UCSD-AML1 (cell line): ENCODE data around the gene TBC1D23.
"Not testable (repeated sequence)": the region's sequence is repeated elsewhere in the genome, so short reads cannot be mapped to it uniquely, and the experiment has no call there.

Experiments
- DNase-seq: peaks from one replicate; lab custom pipeline; 2025; ENCODE audit not compliant: unreplicated experiment; lab: John Stamatoyannopoulos, UW

TBC1D23 gene

DNA sequence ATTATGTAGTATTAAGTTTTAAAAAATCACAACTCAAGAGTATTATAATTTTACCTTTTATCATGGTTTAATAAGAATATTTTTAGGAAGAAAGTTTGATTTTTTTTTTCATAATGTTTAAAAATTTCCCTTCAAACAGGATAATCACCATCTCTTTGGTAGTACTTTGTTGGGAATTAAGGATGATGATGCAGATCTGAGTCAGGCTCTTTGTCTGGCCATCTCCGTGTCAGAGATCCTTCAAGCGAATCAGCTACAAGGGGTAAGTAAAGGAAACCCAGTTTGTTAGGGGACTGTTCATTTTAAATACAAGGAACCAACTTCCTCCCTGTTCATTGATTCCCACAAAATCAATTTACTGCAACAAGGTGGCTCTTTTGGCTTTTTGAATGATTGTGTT lies 37.0 kb downstream of the TBC1D23 start:
- no peak for DNase-seq

DNA sequence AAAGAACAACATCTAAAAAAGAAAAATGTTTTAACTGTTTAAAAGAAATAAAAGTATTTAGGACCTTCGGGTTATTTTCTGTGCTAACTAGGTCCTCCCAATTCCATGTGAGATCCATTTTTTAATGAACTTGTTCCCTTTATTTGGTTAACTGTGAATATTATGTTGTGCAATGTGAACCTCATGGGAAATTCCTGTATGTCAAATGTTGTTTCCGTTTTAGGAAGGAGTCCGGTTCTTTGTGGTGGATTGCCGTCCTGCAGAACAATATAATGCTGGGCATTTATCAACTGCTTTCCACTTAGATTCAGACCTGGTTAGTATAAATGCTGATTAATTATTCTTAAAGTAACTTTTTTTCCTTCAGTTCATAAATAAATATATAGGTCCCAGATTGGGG lies 38.2 kb downstream of the TBC1D23 start:
- no peak for DNase-seq

DNA sequence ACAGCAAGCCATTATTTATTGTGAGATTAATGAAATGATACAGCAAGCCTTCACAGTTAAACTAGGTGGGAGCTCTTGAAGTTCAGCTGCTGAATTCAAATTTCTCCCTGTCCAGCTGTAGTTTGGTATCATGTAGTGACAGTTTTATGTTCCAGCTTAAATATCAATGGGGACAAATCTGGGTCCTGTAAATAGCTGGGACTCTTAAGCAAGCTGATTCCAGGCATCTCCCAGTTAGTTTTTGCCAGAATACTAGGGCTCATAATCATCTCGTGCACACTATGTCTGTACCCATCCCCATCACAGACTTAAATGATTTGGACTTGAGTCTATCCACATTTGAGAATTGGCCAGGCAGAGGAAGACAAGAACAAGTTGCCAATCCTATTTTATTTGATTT lies 45.9 kb downstream of the TBC1D23 start:
- no peak for DNase-seq

DNA sequence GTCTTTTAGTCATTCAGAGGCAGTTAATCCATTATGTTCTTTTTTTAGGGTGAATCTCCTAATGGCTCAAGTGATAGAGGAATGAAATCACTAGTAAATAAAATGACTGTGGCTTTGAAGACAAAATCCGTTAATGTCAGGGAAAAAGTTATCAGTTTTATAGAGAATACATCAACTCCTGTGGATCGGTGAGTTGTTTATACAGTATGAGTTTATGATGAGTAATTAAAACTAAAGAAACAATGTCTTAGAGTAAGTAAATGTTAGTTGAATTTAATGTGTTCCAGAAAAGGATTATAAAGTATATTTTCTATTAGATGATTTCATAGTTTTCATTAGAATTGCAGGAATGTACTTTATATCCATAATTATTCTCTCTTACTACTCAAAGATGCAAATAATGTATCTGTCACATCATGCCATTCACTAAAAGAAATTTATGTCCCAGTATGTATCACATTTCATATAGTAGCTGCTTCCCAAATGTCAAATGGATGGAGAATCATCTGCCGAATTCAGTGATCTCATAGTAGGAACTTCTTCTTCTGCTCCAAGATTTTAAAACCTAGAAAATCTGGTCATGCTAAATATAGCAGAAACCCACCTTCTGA lies 49.7 kb downstream of the TBC1D23 start:
- no peak for DNase-seq

DNA sequence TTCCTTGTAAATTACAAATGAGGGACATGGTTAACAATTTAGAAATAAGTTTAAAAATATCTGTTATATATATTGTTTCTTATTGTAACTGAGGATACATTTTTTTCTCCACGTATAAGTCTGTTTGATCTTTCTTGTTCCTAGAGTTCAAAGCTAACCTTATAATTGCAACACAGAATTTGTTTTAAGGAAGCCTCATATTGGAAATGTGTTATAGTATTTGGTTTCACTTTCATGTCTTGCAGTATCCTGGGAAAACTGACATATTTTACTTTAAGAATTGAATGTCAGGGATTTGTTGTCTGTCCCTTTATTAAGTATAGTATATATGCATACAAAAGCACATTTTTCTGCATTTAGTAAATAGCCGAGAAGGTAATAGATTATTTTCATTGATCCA lies 50.2 kb downstream of the TBC1D23 start:
- DNase-seq = no peak

DNA sequence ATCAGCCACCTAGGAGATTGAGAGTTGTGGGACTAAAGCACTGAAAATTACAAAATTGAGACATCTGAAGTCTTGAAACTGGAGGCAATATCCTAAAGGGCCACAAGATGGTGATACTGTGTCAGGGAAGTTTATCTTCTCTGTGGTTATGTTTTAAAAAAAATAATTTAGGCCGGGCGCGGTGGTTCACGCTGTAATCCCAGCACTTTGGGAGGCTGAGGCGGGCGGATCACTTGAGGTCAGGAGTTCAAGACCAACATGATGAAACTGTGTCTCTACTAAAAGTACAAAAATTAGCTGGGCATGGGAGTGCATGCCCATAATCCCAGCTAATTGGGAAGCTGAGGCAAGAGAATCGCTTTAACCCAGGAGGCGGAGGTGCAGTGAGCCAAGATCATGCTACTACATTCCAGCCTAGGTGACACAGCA lies 55.9 kb downstream of the TBC1D23 start:
- peak; percentile 15 for DNase-seq

DNA sequence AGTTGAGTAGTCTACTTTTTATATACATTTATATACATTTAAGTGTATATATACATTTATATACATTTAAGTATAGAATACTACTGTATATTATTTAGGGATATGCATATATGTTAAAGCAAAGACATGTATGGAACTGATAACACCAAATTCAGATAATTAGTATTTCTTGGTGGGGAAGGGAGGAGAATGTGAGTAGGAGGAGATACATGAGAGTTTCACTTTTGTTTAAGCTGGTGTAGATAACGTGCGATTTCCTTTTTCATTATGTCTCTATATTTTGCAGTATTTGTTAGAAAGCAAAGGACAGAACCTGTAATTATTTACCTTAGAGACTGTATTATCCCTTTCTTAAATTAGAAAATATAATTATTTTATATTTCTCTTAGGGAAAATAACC lies 57.1 kb downstream of the TBC1D23 start:
- DNase-seq = no peak

DNA sequence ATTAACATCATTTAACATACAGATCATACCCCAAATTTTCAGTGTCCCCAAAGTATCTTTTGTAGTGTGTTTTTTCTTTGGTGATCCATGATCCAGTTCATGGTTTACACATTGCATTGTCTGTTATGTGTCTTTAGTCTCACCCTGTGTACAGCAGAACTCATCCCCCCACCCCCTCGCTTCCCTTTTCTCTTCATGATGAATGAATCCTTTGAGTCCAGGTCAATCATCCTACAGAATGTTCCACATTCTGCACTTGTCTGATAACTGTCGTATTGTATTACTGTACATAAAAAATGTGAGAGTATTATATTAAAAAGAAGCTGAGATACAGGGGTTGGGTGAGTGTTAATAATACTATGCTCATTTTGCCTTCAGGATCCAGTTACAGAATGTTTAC lies 59.2 kb downstream of the TBC1D23 start:
- DNase-seq = no peak

DNA sequence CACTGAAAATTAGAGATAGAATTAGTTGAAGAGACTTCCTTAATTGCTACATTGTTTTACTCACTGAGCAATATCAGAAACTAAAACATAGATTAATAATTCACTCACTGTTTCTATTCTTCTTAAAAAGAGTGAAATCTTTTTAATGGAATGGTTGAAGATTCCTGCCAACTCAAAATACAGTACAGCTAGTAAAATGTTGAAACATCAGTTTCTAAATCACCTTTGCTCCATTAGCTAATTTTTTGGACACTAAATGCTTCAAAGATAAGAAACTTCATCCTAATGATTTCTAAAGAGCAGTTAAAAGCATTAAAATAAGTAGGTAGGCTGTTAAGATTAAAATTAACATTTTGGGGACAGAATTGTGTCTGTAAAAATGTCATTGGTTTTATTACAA lies 63.3 kb downstream of the TBC1D23 start:
- DNase-seq = no peak

DNA sequence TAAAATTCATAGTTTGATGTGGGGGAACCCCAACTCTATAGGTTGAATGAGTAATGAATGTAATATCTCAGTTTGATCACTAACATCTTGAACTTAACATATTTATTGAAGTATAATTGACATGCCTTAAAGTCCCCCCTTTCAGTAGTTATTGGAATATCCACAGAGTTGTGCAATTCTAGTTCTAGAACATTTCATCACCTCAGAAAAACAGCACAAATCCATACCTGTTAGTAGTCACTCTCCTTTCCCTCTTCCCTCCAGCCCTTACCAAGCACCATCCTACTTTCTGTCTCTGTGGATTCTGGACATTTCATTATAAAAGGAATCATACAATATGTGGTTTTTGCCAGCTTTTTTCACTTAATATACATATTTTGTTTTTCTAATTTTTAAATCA lies 65.0 kb downstream of the TBC1D23 start:
- no peak for DNase-seq

DNA sequence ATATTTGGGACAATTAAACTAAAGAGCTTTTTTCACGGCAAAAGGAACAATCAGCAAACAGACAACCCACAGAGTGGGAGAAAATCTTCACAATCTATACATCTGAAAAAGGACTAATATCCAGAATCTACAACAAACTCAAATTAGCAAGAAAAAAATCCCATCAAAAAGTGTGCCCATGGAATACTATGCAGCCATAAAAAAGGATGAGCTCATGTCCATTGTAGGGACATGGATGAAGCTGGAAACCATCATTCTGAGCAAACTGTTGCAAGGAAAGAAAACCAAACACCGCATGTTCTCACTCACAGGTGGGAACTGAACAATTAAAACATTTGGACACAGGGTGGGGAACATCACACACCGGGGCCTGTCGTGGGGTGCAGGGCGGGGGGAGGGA lies 66.6 kb downstream of the TBC1D23 start:
- not testable (repeated sequence) for DNase-seq

DNA sequence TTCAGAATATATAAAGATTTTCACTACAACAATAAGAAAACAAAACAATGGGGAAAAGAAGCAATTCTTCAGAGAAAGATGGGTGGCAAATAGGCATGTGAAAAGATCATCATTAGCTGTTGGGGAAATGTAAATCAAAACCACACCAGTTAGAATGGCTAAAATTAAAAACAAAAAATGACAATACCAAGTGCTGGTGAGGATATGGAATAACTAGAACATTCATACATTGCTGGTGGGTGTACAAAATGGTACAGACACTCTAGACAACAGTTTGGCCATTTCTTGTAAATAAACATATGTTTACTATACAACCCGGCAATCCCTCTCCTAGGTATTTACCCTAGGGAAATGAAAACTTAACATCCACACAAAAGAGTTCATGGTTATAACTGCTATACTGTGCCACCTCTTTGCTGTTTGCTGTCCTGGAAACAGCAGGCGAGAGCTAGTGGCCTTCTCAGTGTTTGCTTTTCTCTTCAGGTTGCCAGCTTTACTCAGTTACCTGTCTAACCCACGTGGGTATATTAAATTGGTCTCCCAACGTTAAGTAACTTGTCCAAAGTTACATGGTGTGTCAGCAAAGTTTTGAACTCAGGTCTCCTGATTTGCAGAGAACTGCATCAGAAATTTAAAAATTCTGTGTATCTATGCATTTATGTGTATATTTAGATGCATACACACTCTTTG lies 69.2 kb downstream of the TBC1D23 start:
- no peak for DNase-seq

DNA sequence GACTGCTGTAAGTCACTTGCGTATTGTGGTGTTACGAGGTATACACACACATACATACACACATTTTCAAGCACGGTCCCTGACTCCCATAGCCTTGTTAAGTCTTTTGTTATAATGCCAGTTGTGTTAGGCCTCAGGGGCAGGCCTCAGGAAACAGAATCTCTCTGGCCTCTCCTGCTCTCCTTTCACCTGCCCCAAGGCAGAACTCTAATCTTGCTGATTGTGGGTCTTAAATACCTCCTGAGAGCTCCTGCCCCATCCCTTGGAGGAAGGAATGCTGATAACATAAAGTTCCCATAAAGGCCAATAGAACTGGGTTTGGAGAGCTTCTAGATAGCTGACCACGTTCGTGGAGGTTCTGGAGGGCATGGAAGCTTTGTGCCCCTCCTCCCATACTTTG lies 69.9 kb downstream of the TBC1D23 start:
- DNase-seq = no peak

DNA sequence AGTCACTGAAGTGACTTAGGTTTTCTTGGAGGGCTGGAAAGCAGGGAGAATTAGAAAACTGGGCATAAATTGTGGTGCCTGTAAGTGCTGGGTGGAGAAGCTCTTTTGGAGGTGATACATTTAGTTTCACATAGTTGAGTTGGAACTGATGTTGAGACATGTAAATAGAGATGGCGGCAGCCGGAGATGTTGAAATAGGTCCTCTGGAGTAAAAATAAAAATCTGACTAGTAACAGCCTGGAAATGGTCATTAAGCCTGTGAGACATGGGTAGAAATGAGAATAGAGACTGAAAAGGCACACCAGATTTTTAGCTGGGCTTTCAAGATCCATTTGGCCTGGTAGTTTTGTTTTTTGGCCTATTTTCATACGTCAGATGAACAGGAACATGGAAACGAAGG lies 70.9 kb downstream of the TBC1D23 start:
- no peak for DNase-seq

DNA sequence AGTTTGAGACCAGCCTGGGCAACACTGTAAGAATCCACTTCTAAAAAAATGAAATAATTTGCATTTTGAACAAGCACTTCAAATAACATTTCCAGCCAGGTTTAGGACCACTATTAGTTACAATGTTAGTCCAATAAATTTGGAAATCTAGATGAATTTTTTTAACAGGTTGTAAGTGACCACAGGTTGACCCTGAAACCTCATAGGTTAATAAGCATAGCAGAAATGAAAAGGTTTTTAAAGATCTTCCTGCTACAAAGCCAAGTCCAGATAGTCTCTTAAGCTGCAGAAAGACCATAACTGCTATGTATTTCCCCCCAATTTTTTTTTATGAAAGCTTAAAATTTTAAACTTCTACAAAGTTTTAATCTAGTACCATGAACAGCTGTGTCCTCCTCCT lies 72.3 kb downstream of the TBC1D23 start:
- no peak for DNase-seq

DNA sequence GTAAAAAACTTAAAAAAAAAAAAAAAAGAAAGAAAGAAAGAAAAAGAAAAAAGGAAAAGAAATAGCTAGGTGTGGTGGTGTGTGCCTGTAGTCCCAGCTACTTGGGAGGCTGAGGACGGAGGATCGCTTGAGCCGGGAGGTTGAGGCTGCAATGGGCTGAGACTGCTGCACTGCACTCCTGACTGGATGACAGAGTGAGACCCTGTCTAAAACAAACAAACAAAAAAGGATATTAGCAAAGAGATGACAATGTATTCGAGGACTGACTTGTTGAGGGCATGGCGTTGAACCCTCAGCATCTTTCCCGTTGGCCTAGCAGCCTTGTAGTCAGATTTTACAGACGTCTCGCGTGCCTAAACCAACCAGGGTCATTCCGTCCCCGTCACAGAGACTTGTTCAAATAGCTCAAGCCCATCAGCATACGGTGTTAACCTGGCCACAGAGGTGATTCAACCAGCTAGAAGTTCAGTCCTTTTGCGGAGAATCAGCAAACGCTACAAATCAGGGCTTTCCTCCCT lies 73.2 kb downstream of the TBC1D23 start:
- no peak for DNase-seq

DNA sequence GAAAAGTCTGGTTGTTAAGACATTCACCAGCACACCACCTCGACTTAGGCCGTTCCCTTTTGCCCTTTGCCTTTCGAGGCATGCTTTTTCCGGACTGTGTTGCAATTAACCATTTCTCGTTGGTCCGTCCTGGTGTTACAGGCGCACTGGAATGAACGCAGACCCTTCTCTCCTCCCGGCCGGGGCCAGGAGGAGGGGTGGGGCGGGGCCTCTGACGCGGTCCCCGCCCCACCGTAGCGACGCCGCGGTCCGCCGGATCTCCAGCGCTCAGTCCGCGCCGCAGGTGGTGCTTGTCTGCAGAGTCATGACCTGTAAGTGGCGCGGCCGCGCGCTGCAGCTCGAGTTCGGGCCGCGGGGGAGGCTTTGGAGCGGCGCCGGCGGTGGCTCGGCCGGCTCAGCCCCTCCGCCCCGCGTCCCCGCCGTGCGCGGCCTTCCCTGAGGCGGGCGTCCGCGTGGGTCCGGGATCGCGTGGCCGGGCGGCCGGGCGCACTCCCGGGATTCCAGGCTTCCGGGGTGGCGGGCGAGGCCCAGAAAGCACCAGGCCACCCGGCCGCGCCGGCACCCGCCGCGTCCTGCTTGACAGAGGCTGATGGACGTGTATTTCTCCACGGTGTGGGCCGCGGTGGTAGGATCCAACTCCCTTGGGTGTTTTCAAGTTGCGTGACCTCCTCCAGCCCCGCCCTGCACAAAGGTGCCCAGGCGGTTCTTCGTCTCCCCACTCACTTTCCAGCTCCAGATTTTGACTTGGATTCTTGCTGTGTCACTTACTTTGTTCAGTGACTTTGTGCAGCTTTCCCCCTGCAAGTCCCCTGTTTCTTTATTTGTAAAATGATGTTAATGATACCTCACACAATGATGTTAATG lies 73.9 kb downstream of the TBC1D23 start, which contains the start of gene NIT2:
Gene NIT2 (plus strand): TSS at position 270 of the 864 bp plus-strand sequence. CDS start 35 bp downstream, at position 305.
- peak; percentile 85 for DNase-seq

DNA sequence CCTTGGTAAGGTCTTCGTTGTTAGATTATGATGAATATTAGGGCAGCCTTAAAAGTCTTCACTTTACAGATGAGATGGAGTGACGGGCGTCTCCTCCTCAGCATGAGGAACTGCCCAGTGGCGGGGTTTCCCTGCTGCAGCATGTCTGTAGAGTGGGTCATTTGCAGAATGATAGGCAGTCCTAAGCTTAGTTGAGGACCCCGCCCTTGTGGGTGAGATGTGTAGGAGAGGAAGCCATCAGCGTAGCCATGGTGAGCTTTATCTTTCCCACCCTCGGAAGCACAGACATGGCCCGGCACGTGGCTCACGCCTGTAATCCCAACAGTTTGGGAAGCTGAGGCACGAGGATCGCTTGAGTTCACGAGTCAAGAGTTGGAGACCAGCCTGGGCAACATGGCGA lies 74.6 kb downstream of the TBC1D23 start:
- peak; percentile 16 for DNase-seq

DNA sequence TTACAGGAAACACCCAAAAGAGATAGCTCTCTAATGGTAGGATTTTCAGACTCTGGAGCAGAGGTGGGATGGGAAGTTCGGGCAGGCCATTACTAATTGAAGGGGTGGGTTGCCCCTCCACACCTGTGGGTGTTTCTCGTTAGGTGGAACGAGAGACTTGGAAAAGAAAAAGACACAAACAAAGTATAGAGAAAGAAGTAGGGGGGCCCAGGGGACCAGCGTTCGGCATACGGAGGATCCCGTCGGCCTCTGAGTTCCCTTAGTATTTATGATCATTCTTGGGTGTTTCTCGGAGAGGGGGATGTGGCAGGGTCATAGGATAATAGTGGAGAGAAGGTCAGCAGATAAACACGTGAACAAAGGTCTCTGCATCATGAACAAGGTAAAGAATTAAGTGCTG lies 75.4 kb downstream of the TBC1D23 start:
- not testable (repeated sequence) for DNase-seq

DNA sequence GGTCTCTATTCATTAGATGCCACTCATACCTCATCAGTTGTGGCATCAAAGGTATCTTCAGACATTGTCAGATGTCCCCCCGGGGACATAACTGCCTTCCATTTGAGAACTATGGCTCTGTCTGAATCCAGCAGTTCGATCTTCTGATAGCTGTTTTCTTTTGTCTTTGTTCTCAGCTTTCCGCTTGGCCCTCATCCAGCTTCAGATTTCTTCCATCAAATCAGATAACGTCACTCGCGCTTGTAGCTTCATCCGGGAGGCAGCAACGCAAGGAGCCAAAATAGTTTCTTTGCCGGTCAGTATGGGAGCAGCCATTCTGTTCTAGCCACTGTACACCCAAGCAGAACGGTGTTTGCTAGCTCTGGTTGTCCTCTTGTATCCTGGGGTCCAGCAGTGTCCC lies 78.1 kb downstream of the TBC1D23 start:
- no peak for DNase-seq

DNA sequence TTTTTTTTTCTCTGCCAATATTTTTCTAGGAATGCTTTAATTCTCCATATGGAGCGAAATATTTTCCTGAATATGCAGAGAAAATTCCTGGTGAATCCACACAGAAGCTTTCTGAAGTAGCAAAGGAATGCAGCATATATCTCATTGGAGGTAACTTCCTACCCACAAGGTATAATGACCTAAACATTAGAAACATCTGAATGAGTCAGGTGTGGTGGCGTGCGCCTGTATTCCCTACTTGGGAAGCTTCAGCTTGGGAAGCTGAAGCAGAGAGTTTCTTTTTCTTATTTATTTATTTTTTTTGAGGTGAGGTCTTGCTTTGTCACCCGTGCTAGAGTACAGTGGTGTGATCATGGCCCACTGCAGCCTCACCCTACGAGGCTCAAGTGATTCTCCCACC lies 79.0 kb downstream of the TBC1D23 start:
- no peak for DNase-seq

DNA sequence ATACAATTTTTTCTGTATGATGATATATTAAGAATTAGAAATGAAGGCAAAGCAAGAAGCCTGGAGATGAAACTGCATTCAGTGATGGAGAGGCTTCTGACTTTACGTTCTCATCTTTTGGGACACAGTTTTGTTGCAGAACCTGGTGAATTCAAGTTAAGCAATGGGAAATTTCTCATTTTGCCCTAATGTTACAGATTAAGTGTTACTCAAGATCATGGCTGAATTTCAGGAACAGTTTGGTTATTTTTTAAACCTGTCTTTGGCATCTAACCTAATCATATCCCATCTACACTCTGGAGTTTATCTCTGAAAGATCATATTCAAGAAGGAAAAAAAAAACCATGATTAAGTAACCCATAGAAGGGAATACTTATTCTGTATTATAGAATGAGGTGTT lies 79.7 kb downstream of the TBC1D23 start:
- no peak for DNase-seq
